Measurements from ENCODE around the gene MFF.

MFF gene

GRCh38 chr2:227395556-227395955, 70.5 kb downstream of the MFF start:
- Histone ChIP-seq H3K4me2 (ENCODE audit: low read depth, low read length, poor library complexity, severe bottlenecking) (no peak overlapping the region), H3K27me3 (ENCODE audit: low read length) (no peaks in the 10 kb centered on the region), H2AFZ (ENCODE audit: low read depth, low read length, severe bottlenecking) (no peak overlapping the region), H3K9me2 (replicated peaks; ENCODE audit: insufficient read depth, low read length) (no peaks in the 10 kb centered on the region), H3F3A (ENCODE audit: insufficient read depth) (no peaks in the 10 kb centered on the region), H3K4me3 (ENCODE audit: insufficient read depth, low read length, poor library complexity, severe bottlenecking) (no peak overlapping the region), H3K27ac (ENCODE audit: low read depth, low read length) (no peak overlapping the region), H3K9ac (ENCODE audit: low read length) (no peak overlapping the region), H3K36me3 (ENCODE audit: low read length) (no peaks in the 10 kb centered on the region), H3K79me2 (ENCODE audit: insufficient read depth, low read length) (no peaks in the 10 kb centered on the region), H4K20me1 (ENCODE audit: low read depth, low read length) (no peaks in the 10 kb centered on the region), H3K9me3 (ENCODE audit: insufficient read depth, low read length) (no peaks in the 10 kb centered on the region)
- TF ChIP-seq CTCF (IDR thresholded peaks at IDR 0.05; ENCODE audit: insufficient read depth, low read length, poor library complexity, severe bottlenecking) (no peak), EZH2phosphoT487 (conservative IDR thresholded peaks at IDR 0.05; ENCODE audit: low read length) (no peak)

- Histone ChIP-seq H3K79me2 (ENCODE audit: insufficient read depth, low read length) (no peaks in the 10 kb centered on the region), H3K27ac (ENCODE audit: low read depth, low read length) (no peak overlapping the region), H3K27me3 (ENCODE audit: low read length) (no peaks in the 10 kb centered on the region), H3K36me3 (ENCODE audit: low read length) (no peaks in the 10 kb centered on the region), H2AFZ (ENCODE audit: low read depth, low read length, severe bottlenecking) (no peak overlapping the region), H3F3A (ENCODE audit: insufficient read depth) (no peaks in the 10 kb centered on the region), H3K4me3 (ENCODE audit: insufficient read depth, low read length, poor library complexity, severe bottlenecking) (no peak overlapping the region), H4K20me1 (ENCODE audit: low read depth, low read length) (no peaks in the 10 kb centered on the region), H3K4me2 (ENCODE audit: low read depth, low read length, poor library complexity, severe bottlenecking) (no peak overlapping the region), H3K9me3 (ENCODE audit: insufficient read depth, low read length) (no peaks in the 10 kb centered on the region), H3K9ac (ENCODE audit: low read length) (no peak overlapping the region), H3K9me2 (replicated peaks; ENCODE audit: insufficient read depth, low read length) (no peaks in the 10 kb centered on the region)
- TF ChIP-seq CTCF (IDR thresholded peaks at IDR 0.05; ENCODE audit: insufficient read depth, low read length, poor library complexity, severe bottlenecking) (no peak), EZH2phosphoT487 (conservative IDR thresholded peaks at IDR 0.05; ENCODE audit: low read length) (no peak)
These were observed 72.5 kb downstream of the MFF start for GRCh38 chr2:227397562-227397961.

GRCh38 chr2:227398684-227399670, 73.9 kb downstream of the MFF start:
- Histone ChIP-seq H3K27me3 (ENCODE audit: low read length) (no peaks in the 10 kb centered on the region), H2AFZ (ENCODE audit: low read depth, low read length, severe bottlenecking) (no peak overlapping the region), H3K4me2 (ENCODE audit: low read depth, low read length, poor library complexity, severe bottlenecking) (no peak overlapping the region)

More at GRCh38 chr2:227398684-227399670, 73.9 kb downstream of the MFF start:
- TF ChIP-seq EZH2phosphoT487 (conservative IDR thresholded peaks at IDR 0.05; ENCODE audit: low read length), result no peak
- no peak for TF ChIP-seq CTCF (IDR thresholded peaks at IDR 0.05; ENCODE audit: insufficient read depth, low read length, poor library complexity, severe bottlenecking)
- no peaks in the 10 kb centered on the region for H4K20me1 ChIP-seq (ENCODE audit: low read depth, low read length)
- no peak overlapping the region for H3K4me3 ChIP-seq (ENCODE audit: insufficient read depth, low read length, poor library complexity, severe bottlenecking)
- H3K27ac ChIP-seq (ENCODE audit: low read depth, low read length), result no peak overlapping the region
- no peaks in the 10 kb centered on the region for H3K9me3 ChIP-seq (ENCODE audit: insufficient read depth, low read length)
- H3K79me2 ChIP-seq (ENCODE audit: insufficient read depth, low read length), result no peaks in the 10 kb centered on the region
- H3K36me3 ChIP-seq (ENCODE audit: low read length), result no peaks in the 10 kb centered on the region
- H3K9ac ChIP-seq (ENCODE audit: low read length), result no peak overlapping the region
- H3K9me2 ChIP-seq (replicated peaks; ENCODE audit: insufficient read depth, low read length), result no peaks in the 10 kb centered on the region
- H3F3A ChIP-seq (ENCODE audit: insufficient read depth), result no peaks in the 10 kb centered on the region
